ENCODE data around the gene NRCAM.

Gene NRCAM

GRCh38 chr7:108287857-108288256 is 168.4 kb downstream of the NRCAM start:
- TF ChIP-seq, protein P1, sequence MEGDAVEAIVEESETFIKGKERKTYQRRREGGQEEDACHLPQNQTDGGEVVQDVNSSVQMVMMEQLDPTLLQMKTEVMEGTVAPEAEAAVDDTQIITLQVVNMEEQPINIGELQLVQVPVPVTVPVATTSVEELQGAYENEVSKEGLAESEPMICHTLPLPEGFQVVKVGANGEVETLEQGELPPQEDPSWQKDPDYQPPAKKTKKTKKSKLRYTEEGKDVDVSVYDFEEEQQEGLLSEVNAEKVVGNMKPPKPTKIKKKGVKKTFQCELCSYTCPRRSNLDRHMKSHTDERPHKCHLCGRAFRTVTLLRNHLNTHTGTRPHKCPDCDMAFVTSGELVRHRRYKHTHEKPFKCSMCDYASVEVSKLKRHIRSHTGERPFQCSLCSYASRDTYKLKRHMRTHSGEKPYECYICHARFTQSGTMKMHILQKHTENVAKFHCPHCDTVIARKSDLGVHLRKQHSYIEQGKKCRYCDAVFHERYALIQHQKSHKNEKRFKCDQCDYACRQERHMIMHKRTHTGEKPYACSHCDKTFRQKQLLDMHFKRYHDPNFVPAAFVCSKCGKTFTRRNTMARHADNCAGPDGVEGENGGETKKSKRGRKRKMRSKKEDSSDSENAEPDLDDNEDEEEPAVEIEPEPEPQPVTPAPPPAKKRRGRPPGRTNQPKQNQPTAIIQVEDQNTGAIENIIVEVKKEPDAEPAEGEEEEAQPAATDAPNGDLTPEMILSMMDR (IDR thresholded peaks at IDR 0.05; ENCODE audit: borderline replicate concordance, control extremely low read depth, extremely low read depth, insufficient read depth, missing control alignments) = no peak
- DNase-seq (ENCODE audit: low spot score) = no peak
- in situ Hi-C loops (cut with MboI; ENCODE audit: low sequenced_read_pairs, unreplicated experiment) = no loop called here

DNA sequence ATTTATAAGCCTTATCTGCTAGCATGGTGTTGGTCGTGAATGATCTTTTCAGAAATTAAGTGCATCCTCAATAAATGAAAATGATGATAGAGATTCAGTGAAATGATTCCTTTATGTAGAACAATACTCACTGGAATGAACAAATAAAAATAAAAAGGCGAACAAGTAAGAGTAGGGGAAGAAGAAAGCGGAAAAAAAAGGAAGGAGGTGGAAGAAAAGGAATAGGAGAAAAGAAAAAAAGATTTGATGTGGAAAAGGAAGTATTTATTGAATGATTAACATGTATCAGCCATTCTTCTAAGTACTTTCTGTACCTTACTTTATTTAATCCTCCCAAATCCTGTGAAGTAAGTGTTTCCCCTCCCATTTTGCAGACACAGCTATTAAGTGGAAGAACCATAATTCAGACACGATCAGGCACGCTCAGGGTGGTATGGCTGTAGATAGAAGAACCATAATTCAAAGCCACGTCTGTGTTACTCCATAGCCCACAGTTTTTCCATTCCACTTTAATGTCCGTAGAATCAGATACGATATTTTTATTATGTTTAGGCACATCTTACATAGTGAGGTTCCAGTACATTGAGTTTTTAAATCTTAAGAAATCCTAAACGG is 169.8 kb downstream of the NRCAM start:
- in situ Hi-C loops (cut with MboI; ENCODE audit: low sequenced_read_pairs, unreplicated experiment) = no loop called here
- TF ChIP-seq, protein P1 (IDR thresholded peaks at IDR 0.05; ENCODE audit: borderline replicate concordance, control extremely low read depth, extremely low read depth, insufficient read depth, missing control alignments) = no peak
- DNase-seq (ENCODE audit: low spot score) = no peak

DNA sequence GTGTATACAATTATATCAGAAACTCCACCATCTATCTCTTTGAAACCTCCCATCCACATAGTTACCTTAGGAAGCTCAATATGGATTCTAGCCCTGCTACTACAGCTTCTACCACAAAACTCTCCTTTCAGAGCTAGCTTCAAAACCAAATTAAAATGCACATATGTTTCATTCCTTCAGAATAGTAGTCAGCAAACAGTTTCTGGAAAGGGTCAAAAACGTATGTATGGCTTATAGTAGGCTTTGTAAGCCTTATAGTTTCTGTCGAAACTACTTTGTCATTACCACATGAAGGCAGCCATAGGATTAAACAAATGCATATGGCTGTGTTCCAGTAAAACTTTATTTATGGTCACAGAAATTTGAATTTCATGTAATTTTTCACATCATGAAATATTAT is 170.5 kb downstream of the NRCAM start:
- DNase-seq (ENCODE audit: low spot score) = no peak
- in situ Hi-C loops (cut with MboI; ENCODE audit: low sequenced_read_pairs, unreplicated experiment) = no loop called here
- TF ChIP-seq, protein P1 (IDR thresholded peaks at IDR 0.05; ENCODE audit: borderline replicate concordance, control extremely low read depth, extremely low read depth, insufficient read depth, missing control alignments) = no peak

GRCh38 chr7:108285003-108285368 is 171.2 kb downstream of the NRCAM start:
- no peak for DNase-seq (ENCODE audit: low spot score)
- in situ Hi-C loops (cut with MboI; ENCODE audit: low sequenced_read_pairs, unreplicated experiment) = no loop called here
- TF ChIP-seq, protein P1 (IDR thresholded peaks at IDR 0.05; ENCODE audit: borderline replicate concordance, control extremely low read depth, extremely low read depth, insufficient read depth, missing control alignments) = no peak

DNA sequence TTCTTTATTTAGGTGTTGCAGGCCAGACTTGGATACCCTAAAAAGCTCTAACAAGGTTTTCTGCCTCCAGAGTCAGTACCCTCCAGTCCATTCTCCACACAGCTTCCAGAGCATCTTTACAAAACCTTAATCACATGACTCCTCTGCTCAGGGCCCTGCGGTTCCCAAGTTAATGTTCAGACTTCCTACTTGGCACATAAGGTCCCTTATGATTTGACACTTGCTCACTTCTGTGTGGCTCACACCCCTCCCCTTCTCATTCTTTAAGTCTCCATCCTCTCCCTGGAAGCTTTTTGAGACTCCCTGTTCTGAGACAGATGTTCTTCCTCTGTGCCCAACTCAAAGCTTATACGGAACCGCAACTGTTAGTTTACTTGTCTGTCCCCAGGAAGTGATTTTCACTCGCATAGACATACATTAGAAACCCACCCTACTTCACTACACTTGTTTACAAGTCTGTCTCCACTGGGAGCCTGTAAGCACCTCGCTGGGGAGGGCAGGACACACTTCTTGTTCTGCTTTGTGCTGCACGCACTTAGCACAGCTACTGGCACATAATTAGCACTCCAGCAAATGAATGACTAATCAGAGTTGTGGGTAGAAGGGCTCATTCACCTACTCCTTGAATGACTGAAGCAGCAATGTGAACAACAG is 171.8 kb downstream of the NRCAM start:
- no peak for DNase-seq (ENCODE audit: low spot score)
- TF ChIP-seq, protein P1 (IDR thresholded peaks at IDR 0.05; ENCODE audit: borderline replicate concordance, control extremely low read depth, extremely low read depth, insufficient read depth, missing control alignments) = no peak
- in situ Hi-C loops (cut with MboI; ENCODE audit: low sequenced_read_pairs, unreplicated experiment) = no loop called here

- in situ Hi-C loops (cut with MboI; ENCODE audit: low sequenced_read_pairs, unreplicated experiment) = no loop called here
- TF ChIP-seq, protein P1 (IDR thresholded peaks at IDR 0.05; ENCODE audit: borderline replicate concordance, control extremely low read depth, extremely low read depth, insufficient read depth, missing control alignments) = no peak
- DNase-seq (ENCODE audit: low spot score) = no peak
Observed at GRCh38 chr7:108283252-108283651, 173.0 kb downstream of the NRCAM start.

All from GM13976 (cell line).